Islet of Langerhans (tissue), 1 donor: ENCODE data around the gene MBD5.

Experiments
- FAIRE-seq: peaks from one replicate; lab custom pipeline; 2011; peaks lifted over from hg19 to GRCh38; lab: Jason Lieb, UNC

Gene MBD5

GRCh38 chr2:148483665-148484064 is 462.8 kb downstream of the MBD5 start:
- no peak for FAIRE-seq

- FAIRE-seq = no peak
These were observed 463.2 kb downstream of the MBD5 start for GRCh38 chr2:148484066-148484465.

GRCh38 chr2:148486655-148487054 is 465.8 kb downstream of the MBD5 start:
- FAIRE-seq = no peak

GRCh38 chr2:148487439-148487838 is 466.5 kb downstream of the MBD5 start:
- no peak for FAIRE-seq

GRCh38 chr2:148490840-148491439 is 470.0 kb downstream of the MBD5 start:
- FAIRE-seq = no peak

GRCh38 chr2:148493822-148494563 is 473.1 kb downstream of the MBD5 start:
- FAIRE-seq = no peak

- FAIRE-seq = no peak
These were observed 474.7 kb downstream of the MBD5 start for GRCh38 chr2:148495586-148495985.

- FAIRE-seq = no peak
These were observed 480.7 kb downstream of the MBD5 start for GRCh38 chr2:148501545-148501944.

GRCh38 chr2:148503516-148503915 is 482.6 kb downstream of the MBD5 start:
- FAIRE-seq = no peak

- no peak for FAIRE-seq
These were observed 487.1 kb downstream of the MBD5 start for GRCh38 chr2:148507970-148508369.

GRCh38 chr2:148508878-148509287 is 488.0 kb downstream of the MBD5 start:
- FAIRE-seq = no peak

GRCh38 chr2:148509288-148509902 is 488.5 kb downstream of the MBD5 start:
- no peak for FAIRE-seq

- FAIRE-seq = no peak
These were observed 491.0 kb downstream of the MBD5 start for GRCh38 chr2:148511883-148512282.

GRCh38 chr2:148512501-148512900 is 491.6 kb downstream of the MBD5 start:
- FAIRE-seq = no peak

- FAIRE-seq = no peak
These were observed 492.5 kb downstream of the MBD5 start for GRCh38 chr2:148513427-148513826.

- no peak for FAIRE-seq
These were observed 494.2 kb downstream of the MBD5 start for GRCh38 chr2:148515120-148515519.

GRCh38 chr2:148515976-148516375 is 495.1 kb downstream of the MBD5 start:
- FAIRE-seq = no peak

- no peak for FAIRE-seq
These were observed 496.4 kb downstream of the MBD5 start for GRCh38 chr2:148517296-148517695.

GRCh38 chr2:148517822-148518221 is 496.9 kb downstream of the MBD5 start:
- FAIRE-seq = no peak

GRCh38 chr2:148519013-148519412 is 498.1 kb downstream of the MBD5 start:
- no peak for FAIRE-seq

- FAIRE-seq = no peak
These were observed 500.3 kb downstream of the MBD5 start for GRCh38 chr2:148521181-148521580.

GRCh38 chr2:148523315-148523714 is 502.4 kb downstream of the MBD5 start:
- no peak for FAIRE-seq

- FAIRE-seq = no peak
These were observed 503.6 kb downstream of the MBD5 start for GRCh38 chr2:148524519-148524919.

- FAIRE-seq = no peak
These were observed 504.2 kb downstream of the MBD5 start for GRCh38 chr2:148525130-148525529.
